Measurements from ENCODE around the gene AIG1.
"Not testable (repeated sequence)": the region's sequence is repeated elsewhere in the genome, so short reads cannot be mapped to it uniquely, and the experiment has no call there.

AIG1 gene

DNA sequence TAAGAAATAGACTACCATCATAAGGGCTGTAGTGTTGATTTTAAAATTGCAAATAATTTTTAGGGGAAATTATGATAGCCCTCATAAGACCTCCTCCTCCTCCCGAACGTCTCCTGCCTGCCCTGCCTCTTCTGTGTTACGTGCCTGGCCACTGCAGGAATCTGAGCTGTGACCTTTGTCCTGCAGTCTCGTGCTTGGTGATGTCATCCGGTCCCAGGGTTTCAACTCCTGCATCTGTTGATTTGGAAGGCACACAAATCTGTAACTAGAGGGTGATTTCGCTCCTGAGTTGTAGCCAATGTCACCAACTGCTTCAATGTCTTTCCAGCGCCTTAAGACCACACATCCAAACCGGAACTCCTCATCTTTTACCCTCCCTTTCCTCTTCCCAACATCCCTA is 163.2 kb downstream of the AIG1 start:
- DNase-seq (ENCODE audit: low read depth in 1 of 2, low spot score in 1 of 2): no peak

GRCh38 chr6:143224516-143224915 is 163.8 kb downstream of the AIG1 start:
- DNase-seq (ENCODE audit: low read depth in 1 of 2, low spot score in 1 of 2): no peak

GRCh38 chr6:143225929-143226328 is 165.2 kb downstream of the AIG1 start:
- DNase-seq (ENCODE audit: low read depth in 1 of 2, low spot score in 1 of 2): no peak

- no peak for DNase-seq (ENCODE audit: low read depth in 1 of 2, low spot score in 1 of 2)
Observed at GRCh38 chr6:143227675-143228074, 167.0 kb downstream of the AIG1 start.

- DNase-seq (ENCODE audit: low read depth in 1 of 2, low spot score in 1 of 2): no peak
Observed at GRCh38 chr6:143229400-143229799, 168.7 kb downstream of the AIG1 start.

- DNase-seq (ENCODE audit: low read depth in 1 of 2, low spot score in 1 of 2): no peak
Observed at GRCh38 chr6:143232849-143233248, 172.2 kb downstream of the AIG1 start.

DNA sequence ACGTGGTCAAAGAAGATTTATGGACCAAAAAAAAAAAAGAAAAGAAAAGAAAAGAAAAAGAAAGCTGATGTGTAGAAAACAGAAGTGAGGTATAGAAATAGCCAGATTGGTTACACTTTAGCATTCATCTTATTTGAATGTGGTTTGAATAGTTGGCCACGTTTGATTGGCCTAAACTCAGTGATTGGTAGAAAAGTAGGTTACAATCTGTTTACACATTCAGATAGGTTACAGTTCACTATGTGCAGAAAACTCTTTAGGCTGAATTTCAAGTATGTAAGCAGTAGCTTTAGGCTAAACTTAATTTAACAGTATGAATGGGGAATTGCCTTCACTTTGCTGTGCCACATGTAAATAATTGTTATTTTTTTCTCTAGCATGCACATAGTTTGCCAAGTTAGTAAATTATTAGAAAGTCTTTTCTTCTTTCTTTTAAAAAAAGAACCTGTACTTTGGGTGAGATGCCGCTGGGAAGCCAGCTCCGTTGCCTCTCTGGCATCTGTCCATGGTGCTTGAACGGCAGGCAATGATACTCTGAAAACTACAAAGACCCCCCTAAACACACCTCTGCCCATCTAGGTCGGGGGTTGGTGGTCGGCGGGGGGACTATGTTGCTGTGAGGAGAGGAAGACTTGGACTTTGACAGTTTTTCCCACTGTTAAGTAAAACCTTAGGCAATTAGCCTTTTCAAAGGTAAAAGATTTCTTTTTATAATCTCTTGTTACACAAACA is 173.0 kb downstream of the AIG1 start:
- DNase-seq (ENCODE audit: low read depth in 1 of 2, low spot score in 1 of 2): no peak

GRCh38 chr6:143234734-143235133 is 174.0 kb downstream of the AIG1 start:
- no peak for DNase-seq (ENCODE audit: low read depth in 1 of 2, low spot score in 1 of 2)

DNA sequence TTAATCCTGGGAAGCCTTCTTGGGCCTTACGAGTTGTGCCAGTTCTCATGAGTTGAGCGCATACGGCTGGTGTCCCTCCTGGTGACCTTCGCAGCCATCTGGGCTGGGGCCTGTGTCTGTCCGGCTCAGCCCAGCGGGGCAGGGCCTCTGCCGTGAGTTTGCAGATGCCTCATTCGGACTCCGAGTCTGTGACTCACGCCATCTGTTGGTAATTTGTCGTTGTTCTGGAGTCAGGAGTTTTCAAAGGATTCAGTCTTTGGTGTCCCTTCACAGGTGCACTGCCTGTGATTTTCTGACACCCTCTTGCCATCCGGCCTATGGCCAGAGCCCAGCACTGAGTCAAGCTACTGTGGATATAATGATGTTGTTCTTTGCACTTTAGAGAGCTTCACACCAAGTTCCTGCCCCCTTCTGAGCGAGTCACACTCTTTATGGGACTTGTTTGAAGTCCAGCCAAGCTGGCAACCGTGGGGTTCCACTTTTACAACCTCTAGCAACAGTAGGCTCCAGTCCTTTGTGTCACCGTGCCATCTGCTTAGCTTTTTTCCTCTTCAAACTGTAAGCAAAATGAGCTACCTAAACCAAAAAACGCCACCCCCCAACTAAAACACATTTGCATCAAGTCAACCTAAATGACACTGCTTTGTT is 175.6 kb downstream of the AIG1 start:
- DNase-seq (ENCODE audit: low read depth in 1 of 2, low spot score in 1 of 2): no peak

DNA sequence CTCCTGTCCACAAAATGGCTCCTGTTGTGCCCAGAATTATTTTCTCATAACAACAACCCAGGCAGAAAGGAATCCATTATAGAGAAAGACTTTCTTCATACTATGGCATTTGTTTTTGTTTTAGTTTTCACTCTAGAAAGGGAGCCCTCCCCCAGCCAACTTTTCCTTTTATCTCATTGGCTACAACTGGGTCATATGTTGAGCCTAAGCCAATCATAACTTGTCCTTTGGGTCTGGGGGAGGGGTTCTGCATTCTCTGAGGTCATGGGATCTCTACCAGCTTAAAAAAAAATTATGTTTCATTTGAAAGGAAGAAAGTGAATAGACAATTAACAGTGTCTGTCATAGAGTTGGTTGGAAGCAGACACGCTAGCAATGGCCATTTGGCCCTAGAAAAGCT is 177.6 kb downstream of the AIG1 start:
- DNase-seq (ENCODE audit: low read depth in 1 of 2, low spot score in 1 of 2): no peak

GRCh38 chr6:143241111-143241510 is 180.4 kb downstream of the AIG1 start:
- DNase-seq (ENCODE audit: low read depth in 1 of 2, low spot score in 1 of 2): no peak

- no peak for DNase-seq (ENCODE audit: low read depth in 1 of 2, low spot score in 1 of 2)
Observed at GRCh38 chr6:143241911-143242310, 181.2 kb downstream of the AIG1 start.

DNA sequence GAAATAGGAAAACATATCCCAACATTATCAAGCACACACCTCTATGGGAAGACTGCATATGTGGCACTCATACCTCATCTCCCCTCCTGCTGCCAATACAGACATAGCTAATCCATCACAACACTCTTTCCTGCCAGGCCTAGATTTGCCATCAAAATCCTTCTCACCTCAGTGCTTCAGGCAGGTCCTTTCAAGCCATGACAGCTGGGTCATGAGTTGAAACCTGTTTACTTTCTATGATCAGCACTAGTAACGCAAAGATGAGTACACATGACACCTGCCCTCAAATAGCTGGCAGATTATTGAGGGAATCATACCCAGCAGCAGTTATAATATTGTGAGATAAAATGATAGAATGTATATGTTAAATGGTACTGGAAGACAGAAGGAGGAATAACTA is 183.1 kb downstream of the AIG1 start:
- DNase-seq (ENCODE audit: low read depth in 1 of 2, low spot score in 1 of 2): no peak

DNA sequence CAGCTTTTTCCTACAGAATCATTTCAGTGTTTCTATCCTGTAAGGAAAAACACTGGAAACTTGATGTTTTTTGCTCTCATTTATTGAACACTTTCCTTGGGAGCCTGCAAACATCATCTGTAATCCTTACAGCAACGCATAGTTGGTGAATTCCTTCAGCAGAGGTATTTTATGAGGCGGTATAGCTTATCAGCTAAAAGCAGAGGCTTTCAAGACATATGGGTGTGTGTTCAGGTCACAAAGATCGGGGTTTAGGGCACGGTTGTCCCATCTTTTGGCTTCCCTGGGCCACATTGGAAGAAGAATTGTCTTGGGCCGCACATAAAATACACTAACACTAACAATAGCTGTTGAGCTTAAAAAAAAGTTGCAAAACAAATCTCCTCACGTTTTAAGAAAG is 185.0 kb downstream of the AIG1 start:
- no peak for DNase-seq (ENCODE audit: low read depth in 1 of 2, low spot score in 1 of 2)

DNA sequence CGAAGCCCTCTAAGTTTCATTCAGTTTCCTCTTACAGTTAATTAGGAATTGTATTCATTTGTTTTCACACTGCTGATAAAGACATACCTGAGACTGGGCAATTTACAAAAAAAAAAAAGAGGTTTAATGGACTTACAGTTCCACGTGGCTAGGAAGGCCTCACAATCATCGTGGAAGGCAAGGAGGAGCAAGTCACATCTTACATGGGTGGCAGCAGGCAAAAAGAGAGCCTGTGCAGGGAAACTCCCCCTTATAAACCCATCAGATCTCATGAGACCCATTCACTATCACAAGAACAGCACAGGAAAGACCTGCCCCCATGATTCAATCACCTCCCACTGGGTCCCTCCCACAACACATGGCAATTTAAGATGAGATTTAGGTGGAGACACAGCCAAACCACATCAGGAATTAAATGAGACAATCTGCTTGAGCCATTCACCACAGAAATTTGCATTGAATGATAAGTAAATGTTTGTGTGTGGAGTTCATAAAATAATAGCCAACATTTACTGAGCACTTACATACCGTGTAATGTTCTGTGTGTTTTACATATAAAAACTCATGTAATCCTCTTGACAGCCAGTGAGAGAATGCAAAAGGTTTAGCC is 185.6 kb downstream of the AIG1 start:
- not testable (repeated sequence) for DNase-seq (ENCODE audit: low read depth in 1 of 2, low spot score in 1 of 2)

GRCh38 chr6:143247586-143247985 is 186.9 kb downstream of the AIG1 start:
- no peak for DNase-seq (ENCODE audit: low read depth in 1 of 2, low spot score in 1 of 2)

DNA sequence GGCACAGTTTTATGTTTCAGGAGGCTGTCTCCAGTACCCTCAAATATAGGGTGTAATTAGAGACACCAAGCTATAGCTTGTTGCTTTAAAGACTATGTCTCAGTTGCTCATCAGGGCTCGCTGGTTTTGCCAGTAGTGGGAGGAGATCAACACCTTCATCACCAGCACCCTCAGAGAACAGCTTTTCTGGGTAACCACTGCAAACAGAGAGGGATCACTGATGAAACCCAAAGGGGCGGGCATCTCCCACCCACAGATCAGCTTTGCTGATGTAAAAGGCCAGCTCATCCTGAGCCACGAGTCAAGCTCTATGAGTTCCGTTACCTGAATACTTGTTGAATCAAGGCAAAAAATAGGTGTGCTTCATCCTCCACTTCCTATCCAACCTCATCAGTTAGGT is 187.7 kb downstream of the AIG1 start:
- no peak for DNase-seq (ENCODE audit: low read depth in 1 of 2, low spot score in 1 of 2)

DNA sequence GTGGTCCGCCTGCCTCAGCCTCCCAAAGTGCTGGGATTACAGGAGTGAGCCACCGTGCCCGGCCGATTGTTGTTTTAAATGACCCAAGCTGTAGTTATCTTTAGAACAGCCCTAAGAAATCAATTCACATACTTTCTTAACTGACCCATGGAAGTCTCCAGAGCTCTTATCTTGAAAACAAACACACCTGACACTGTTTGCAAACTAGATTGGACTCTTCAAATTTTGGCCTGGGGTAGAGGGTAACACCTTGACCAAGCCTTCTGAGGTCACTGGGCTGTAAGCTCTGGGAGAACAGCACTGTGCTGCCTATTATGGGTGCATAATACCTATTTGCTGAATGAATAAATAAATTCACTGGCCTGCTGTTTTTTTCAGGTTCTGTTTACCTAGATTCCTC is 190.6 kb downstream of the AIG1 start:
- no peak for DNase-seq (ENCODE audit: low read depth in 1 of 2, low spot score in 1 of 2)

DNA sequence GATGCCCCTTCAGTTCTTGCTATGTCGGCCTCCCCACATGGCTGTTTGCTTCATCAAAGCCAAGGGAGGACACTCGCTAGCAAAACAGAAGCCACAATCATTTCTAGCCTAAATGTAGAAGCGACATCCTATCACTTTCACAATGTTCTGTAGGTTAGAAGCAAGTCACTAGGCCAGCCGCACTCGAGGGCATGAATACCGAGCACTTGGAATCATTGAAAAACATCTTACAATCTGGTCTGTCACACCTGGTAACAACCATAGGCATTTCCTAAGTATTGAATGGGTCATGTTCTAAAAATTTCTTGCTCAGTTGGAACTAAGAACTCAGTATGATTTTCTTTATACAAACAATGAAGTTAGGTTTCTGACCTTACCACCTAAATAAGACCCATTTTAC is 192.3 kb downstream of the AIG1 start:
- no peak for DNase-seq (ENCODE audit: low read depth in 1 of 2, low spot score in 1 of 2)

DNA sequence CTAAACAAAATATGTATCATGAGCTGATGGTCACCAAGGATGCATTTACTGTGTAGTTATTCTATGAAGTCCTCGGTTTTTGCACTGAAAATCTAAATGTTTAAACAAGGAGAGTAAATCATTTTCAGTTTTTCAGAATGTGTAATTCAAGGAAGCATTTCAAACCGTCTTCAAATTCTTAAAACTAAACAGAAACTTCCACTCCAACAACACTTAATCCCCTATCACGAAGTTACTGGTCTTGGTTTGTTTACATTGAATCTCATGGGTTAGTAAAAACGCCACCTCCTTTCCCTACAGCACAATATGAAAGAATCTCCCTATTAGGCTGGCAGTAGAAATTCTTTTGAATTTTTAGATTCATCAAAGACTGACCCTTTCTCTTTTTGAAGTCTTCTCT is 192.9 kb downstream of the AIG1 start:
- no peak for DNase-seq (ENCODE audit: low read depth in 1 of 2, low spot score in 1 of 2)

GRCh38 chr6:143258945-143259344 is 198.3 kb downstream of the AIG1 start:
- no peak for DNase-seq (ENCODE audit: low read depth in 1 of 2, low spot score in 1 of 2)

DNA sequence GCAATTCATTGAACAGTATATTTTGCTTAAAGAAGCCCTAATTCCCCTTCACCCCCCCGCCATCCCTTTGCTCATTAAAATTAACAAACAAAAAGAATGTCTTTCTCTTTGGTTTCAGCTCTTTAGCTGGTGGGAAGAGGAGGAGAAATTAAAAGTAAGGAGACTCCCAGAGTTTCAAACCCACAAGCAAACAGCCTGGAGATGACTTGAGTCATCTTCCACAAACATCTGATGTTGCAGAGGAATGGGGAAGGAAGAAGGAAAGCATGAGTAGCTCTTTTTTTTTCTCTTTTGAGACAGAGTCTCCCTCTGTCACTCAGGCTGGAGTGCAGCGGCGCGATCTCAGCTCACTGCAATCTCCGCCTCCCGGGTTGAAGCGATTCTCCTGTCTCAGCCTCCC is 200.2 kb downstream of the AIG1 start:
- no peak for DNase-seq (ENCODE audit: low read depth in 1 of 2, low spot score in 1 of 2)

Data from stimulated activated CD4-positive, alpha-beta T cell treated with anti-CD3 and anti-CD28 coated beads, Interleukin-15, amount 100 ng/mL, for 1 hour (primary cell).